Measurements from ENCODE around the gene DDX41. TPM values are rescaled to one million over a fixed set of nuclear protein-coding genes. Genes with fewer than 3 reads are reported as not detected.

The DDX41 gene
- total RNA-seq, 2 donors from 2014 or later: 40.9 to 45.5 TPM

- Histone ChIP-seq H3K4me3 (no peak overlapping the region), H3K36me3 (peaks cover 55% of the 10 kb centered on the region), H3K27me3 (no peaks in the 10 kb centered on the region), H3K9me3 (no peaks in the 10 kb centered on the region), H3K27ac (no peak overlapping the region), H3K4me1 (peaks cover 0 to 29% of the 10 kb centered on the region in 2 donors)
- no peak for DNase-seq (ENCODE audit: low spot score)
- no peak for TF ChIP-seq CTCF (IDR thresholded peaks at IDR 0.05)
Measured at GRCh38 chr5:177514541-177514940, 2.2 kb downstream of the DDX41 start.

DNA sequence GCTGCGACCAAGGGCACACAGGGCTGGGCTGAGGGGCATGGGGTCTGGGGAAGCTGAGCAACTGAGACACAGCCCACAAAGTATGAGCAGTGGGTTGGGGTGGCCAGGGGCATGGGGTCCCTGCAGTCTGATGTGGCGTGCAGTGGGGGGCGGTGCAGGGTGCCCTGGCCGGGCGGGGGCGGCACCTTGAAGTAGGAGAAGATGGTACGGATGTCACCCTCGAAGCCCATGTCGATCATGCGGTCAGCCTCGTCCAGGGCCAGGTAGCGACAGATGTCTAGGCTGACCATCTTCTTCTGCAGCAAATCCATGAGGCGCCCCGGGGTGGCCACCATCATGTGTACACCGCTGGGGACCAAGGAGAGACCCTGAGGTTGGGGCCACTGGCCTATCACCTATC lies 3.3 kb downstream of the DDX41 start:
- no peak overlapping the region for H3K27ac ChIP-seq
- no peak overlapping the region for H3K4me3 ChIP-seq
- H3K9me3 ChIP-seq: no peaks in the 10 kb centered on the region
- no peak for TF ChIP-seq CTCF (IDR thresholded peaks at IDR 0.05)
- peaks cover 0 to 27% of the 10 kb centered on the region in 2 donors for H3K4me1 ChIP-seq
- no peak for DNase-seq (ENCODE audit: low spot score)
- peaks cover 52% of the 10 kb centered on the region for H3K36me3 ChIP-seq
- no peaks in the 10 kb centered on the region for H3K27me3 ChIP-seq

DNA sequence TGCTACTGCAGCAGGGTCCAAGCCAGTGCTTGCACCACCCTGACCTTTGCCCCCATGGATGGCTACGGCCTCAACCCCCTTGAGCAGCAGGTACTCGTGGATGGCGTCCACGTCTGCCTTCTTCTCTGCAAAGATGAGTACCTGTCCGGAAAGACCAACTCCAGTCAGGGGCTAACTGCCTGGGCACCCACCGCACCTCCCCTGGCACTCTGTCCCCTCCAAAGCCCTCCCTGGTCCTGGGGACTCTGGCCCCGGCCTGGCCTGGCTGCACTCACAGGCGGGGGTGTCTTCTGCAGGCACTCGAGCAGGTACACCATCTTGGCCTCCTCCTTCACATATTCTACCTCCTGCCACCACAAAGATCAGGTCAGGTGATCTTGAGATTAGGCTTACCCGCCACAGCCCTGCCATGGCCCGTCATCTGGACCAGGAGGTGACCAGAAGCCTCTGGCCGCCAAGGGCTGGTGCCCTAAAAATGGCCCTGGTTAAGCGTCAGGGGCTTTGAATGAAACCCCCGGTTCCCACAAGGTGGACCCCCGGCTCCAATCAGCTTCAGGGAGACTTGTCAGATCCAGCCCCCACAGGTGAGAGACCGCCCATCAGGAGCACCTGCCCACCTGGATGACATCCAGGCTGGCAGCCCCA lies 3.9 kb downstream of the DDX41 start:
- peaks cover 52% of the 10 kb centered on the region for H3K36me3 ChIP-seq
- H3K4me1 ChIP-seq: peaks cover 0 to 27% of the 10 kb centered on the region in 2 donors
- no peak overlapping the region for H3K27ac ChIP-seq
- H3K9me3 ChIP-seq: no peaks in the 10 kb centered on the region
- DNase-seq (ENCODE audit: low spot score): no peak
- TF ChIP-seq CTCF (IDR thresholded peaks at IDR 0.05): no peak
- H3K4me3 ChIP-seq: no peak overlapping the region
- no peaks in the 10 kb centered on the region for H3K27me3 ChIP-seq

GRCh38 chr5:177511796-177512675 lies 4.7 kb downstream of the DDX41 start:
- no peak overlapping the region for H3K4me3 ChIP-seq
- H3K4me1 ChIP-seq: peaks cover 0 to 24% of the 10 kb centered on the region in 2 donors
- H3K27me3 ChIP-seq: no peaks in the 10 kb centered on the region
- DNase-seq (ENCODE audit: low spot score): no peak
- TF ChIP-seq CTCF (IDR thresholded peaks at IDR 0.05): no peak
- H3K9me3 ChIP-seq: no peaks in the 10 kb centered on the region
- peaks cover 52% of the 10 kb centered on the region for H3K36me3 ChIP-seq
- no peak overlapping the region for H3K27ac ChIP-seq

DNA sequence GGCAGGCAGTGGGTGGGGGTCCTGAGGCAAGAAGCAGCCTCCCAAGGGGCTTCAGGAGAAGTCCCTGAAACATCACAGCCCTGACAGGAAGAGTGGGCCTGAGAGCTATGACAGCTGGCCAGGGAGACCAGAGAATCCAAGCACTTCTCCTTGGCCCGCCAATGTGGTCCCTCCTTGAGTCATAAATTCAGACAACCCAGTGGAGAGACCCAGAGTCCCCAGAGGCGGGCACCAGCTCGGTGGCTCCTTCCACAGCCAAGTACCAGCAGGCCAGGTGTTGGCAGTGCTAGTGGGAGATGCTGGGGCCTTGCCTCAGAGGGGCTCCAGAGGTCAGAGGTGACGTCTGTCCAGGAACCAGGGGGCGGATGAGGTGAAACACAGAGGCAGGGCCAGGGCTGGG lies 5.6 kb downstream of the DDX41 start:
- DNase-seq (ENCODE audit: low spot score): no peak
- no peak overlapping the region for H3K27ac ChIP-seq
- H3K9me3 ChIP-seq: no peaks in the 10 kb centered on the region
- H3K4me1 ChIP-seq: peaks cover 0 to 22% of the 10 kb centered on the region in 2 donors
- no peak overlapping the region for H3K4me3 ChIP-seq
- no peak for TF ChIP-seq CTCF (IDR thresholded peaks at IDR 0.05)
- peaks cover 52% of the 10 kb centered on the region for H3K36me3 ChIP-seq
- H3K27me3 ChIP-seq: no peaks in the 10 kb centered on the region

Data from right atrium auricular region (tissue), 2 donors.